ENCODE measurements around the gene GPATCH2L. TPM values are rescaled to one million over a fixed set of nuclear protein-coding genes. Genes with fewer than 3 reads are reported as not detected.

GPATCH2L gene
- total and polyA plus RNA-seq, 2 experiments from 2014 or later, result 19.6 to 94.4 TPM

- Histone ChIP-seq H3K79me2 (replicated peaks; ENCODE audit: insufficient read depth) (no peaks in the 10 kb centered on the region), H3K4me3 (peak overlapping the region; percentile 84), H3F3A (replicated peaks; ENCODE audit: low read depth) (0 out of 2 replicates have a peak, but pooled peaks cover 7% of the 10 kb centered on the region), H2AFZ (peak overlapping the region; percentile 96), H4K20me1 (replicated peaks; ENCODE audit: insufficient read depth) (peaks cover 3% of the 10 kb centered on the region; the same call in 1 of the 2 replicates), H3K27ac (ENCODE audit: low read depth) (no peak overlapping the region), H3K4me1 (ENCODE audit: insufficient read depth) (peaks cover 24% of the 10 kb centered on the region), H3K9me2 (ENCODE audit: insufficient read depth) (no peaks in the 10 kb centered on the region), H3K27me3 (ENCODE audit: insufficient read depth) (peaks cover 83% of the 10 kb centered on the region), H3K4me2 (peak overlapping the region; percentile 93), H3K36me3 (ENCODE audit: insufficient read depth) (no peaks in the 10 kb centered on the region)
- Mint-ChIP-seq H3K4me1 (peaks cover 31% of the 10 kb centered on the region; the same call in 2 of the 3 replicates), H3K36me3 (ENCODE audit: low read depth) (no peaks in the 10 kb centered on the region), H3K27ac (no peak overlapping the region), H3K27me3 (ENCODE audit: insufficient read depth, low read depth, poor library complexity) (peaks cover 42% of the 10 kb centered on the region), H3K9me3 (peaks cover 3% of the 10 kb centered on the region; the same call in 1 of the 3 replicates), H3K4me3 (peak overlapping the region; percentile 66)
- TF ChIP-seq ZNF331 (CRISPR knock-in tag; IDR thresholded peaks at IDR 0.05; ENCODE audit: low read depth), result no peak
- TF ChIP-seq EZH2phosphoT487 (IDR thresholded peaks at IDR 0.05; ENCODE audit: unreplicated experiment), result no peak
- TF ChIP-seq ZNF114 (CRISPR knock-in tag; IDR thresholded peaks at IDR 0.05), result no peak
- no peak for TF ChIP-seq EZH2 (IDR thresholded peaks at IDR 0.05; ENCODE audit: low read depth, unreplicated experiment)
- no peak for TF ChIP-seq CREB1 (CRISPR knock-in tag; IDR thresholded peaks at IDR 0.05; ENCODE audit: low read depth)
- no peak for TF ChIP-seq STAT1 (IDR thresholded peaks at IDR 0.05; ENCODE audit: unreplicated experiment)
- no peak for TF ChIP-seq JUNB (IDR thresholded peaks at IDR 0.05; ENCODE audit: unreplicated experiment)
- TF ChIP-seq CTCF (conservative IDR thresholded peaks at IDR 0.05; ENCODE audit: low read depth in 2 of 2), result no peak
- TF ChIP-seq ETS1 (IDR thresholded peaks at IDR 0.05), result no peak
- no peak for TF ChIP-seq POLR2AphosphoS5 (IDR thresholded peaks at IDR 0.05; ENCODE audit: low read depth)
- TF ChIP-seq ZNF462 (CRISPR knock-in tag; IDR thresholded peaks at IDR 0.05), result no peak
- TF ChIP-seq REST (IDR thresholded peaks at IDR 0.05; ENCODE audit: unreplicated experiment), result no peak
- no peak for TF ChIP-seq NANOG (IDR thresholded peaks at IDR 0.05; ENCODE audit: borderline replicate concordance)
- ATAC-seq, result peak; percentile 15
- DNase-seq (ENCODE audit: low spot score), result no peak
Measured at GRCh38 chr14:76138119-76138757, 13.5 kb upstream of the GPATCH2L start.

All from GM23338 (cell line).